C4-2B (cell line): ENCODE measurements around the gene EPB41L3.
"Not testable (repeated sequence)": the region's sequence is repeated elsewhere in the genome, so short reads cannot be mapped to it uniquely, and the experiment has no call there.

ENCODE experiments used
- H3K27ac ChIP-seq: fragments of 450-650 bp; 2 replicates; pipeline ENCODE4 v1.5.1; 2017
- CTCF ChIP-seq: fragments of 450-650 bp; conservative IDR thresholded peaks from 2 replicates; pipeline ENCODE4 v1.5.1; 2017; ENCODE audit warnings: mild to moderate bottlenecking
- ZFX ChIP-seq: fragments of 450-650 bp; IDR thresholded peaks from 2 replicates; pipeline ENCODE4 v1.6.1; 2017

The EPB41L3 gene

GRCh38 chr18:5571666-5572065, 27.9 kb upstream of the EPB41L3 start:
- H3K27ac ChIP-seq = no peak overlapping the region
- no peak for TF ChIP-seq ZFX
- no peak for TF ChIP-seq CTCF

- not testable (repeated sequence) for H3K27ac ChIP-seq
Measured at GRCh38 chr18:5570613-5571012, 26.8 kb upstream of the EPB41L3 start.

- no peak overlapping the region for H3K27ac ChIP-seq
- TF ChIP-seq ZFX (no peak), CTCF (no peak)
Measured at GRCh38 chr18:5568416-5568815, 24.6 kb upstream of the EPB41L3 start.

GRCh38 chr18:5558851-5559250, 15.1 kb upstream of the EPB41L3 start:
- TF ChIP-seq CTCF = no peak
- no peak for TF ChIP-seq ZFX
- no peak overlapping the region for H3K27ac ChIP-seq

- H3K27ac ChIP-seq = no peak overlapping the region
- TF ChIP-seq CTCF = no peak
- TF ChIP-seq ZFX = no peak
Measured at GRCh38 chr18:5556310-5556974, 12.6 kb upstream of the EPB41L3 start.

GRCh38 chr18:5554629-5555028, 10.8 kb upstream of the EPB41L3 start:
- TF ChIP-seq CTCF (no peak), ZFX (no peak)
- H3K27ac ChIP-seq = no peak overlapping the region

GRCh38 chr18:5546660-5547059, 2.9 kb upstream of the EPB41L3 start:
- TF ChIP-seq ZFX (no peak), CTCF (peak; percentile 41)
- H3K27ac ChIP-seq = no peak overlapping the region

- H3K27ac ChIP-seq = no peak overlapping the region
Measured at GRCh38 chr18:5543036-5543680, 639 bp downstream of the EPB41L3 start.

More at GRCh38 chr18:5543036-5543680, 639 bp downstream of the EPB41L3 start:
- no peak for TF ChIP-seq CTCF
- TF ChIP-seq ZFX = no peak
